Skin of body (tissue), 2 donors: ENCODE results near the gene NCF2. TPM values are rescaled to one million over a fixed set of nuclear protein-coding genes. Genes with fewer than 3 reads are reported as not detected.
A peak's percentile ranks its signal among the peaks of the same experiment; 100 is the strongest.
"Not testable (repeated sequence)": the region's sequence is repeated elsewhere in the genome, so short reads cannot be mapped to it uniquely, and the experiment has no call there.

Experiments used
- DNase-seq: peaks from one replicate; lab custom pipeline; 2025; lab: John Stamatoyannopoulos, UW
- total RNA-seq: library from RNA; depleted of rRNA; stranded (reverse); fragments of >200 nt; gene quantifications from one replicate; pipeline ENCODE4 v1.2.3, GENCODE V29; 2014

The NCF2 gene
- total RNA-seq, result 19.1 TPM

- DNase-seq, result no peak
Observed at GRCh38 chr1:183590244-183591191, at the start of gene NCF2. NCF2 (minus strand) TSS chr1:183590459; CDS start chr1:183590329, 130 bp downstream.

GRCh38 chr1:183638649-183639387 lies 48.6 kb upstream of the NCF2 start:
- DNase-seq, result no peak

GRCh38 chr1:183636783-183637182 lies 46.5 kb upstream of the NCF2 start:
- no peak for DNase-seq

GRCh38 chr1:183636334-183636682 lies 46.0 kb upstream of the NCF2 start:
- DNase-seq, result no peak

GRCh38 chr1:183635606-183636333 lies 45.5 kb upstream of the NCF2 start, which contains the start of gene ARPC5:
ARPC5 (minus strand) TSS chr1:183635783; CDS start chr1:183635659, 124 bp downstream.
- DNase-seq, result peak; percentile 97

GRCh38 chr1:183635099-183635605 lies 44.9 kb upstream of the NCF2 start:
- no peak for DNase-seq

- no peak for DNase-seq
Observed at GRCh38 chr1:183634429-183635065, 44.3 kb upstream of the NCF2 start.

- DNase-seq, result peak; percentile 61
Observed at GRCh38 chr1:183633676-183634343, 43.6 kb upstream of the NCF2 start.

- DNase-seq, result no peak
Observed at GRCh38 chr1:183632964-183633363, 42.7 kb upstream of the NCF2 start.

- DNase-seq, result no peak
Observed at GRCh38 chr1:183632114-183632513, 41.9 kb upstream of the NCF2 start.

GRCh38 chr1:183630748-183631147 lies 40.5 kb upstream of the NCF2 start:
- DNase-seq, result no peak

- DNase-seq, result no peak
Observed at GRCh38 chr1:183628537-183628936, 38.3 kb upstream of the NCF2 start.

GRCh38 chr1:183626236-183626635 lies 36.0 kb upstream of the NCF2 start:
- DNase-seq, result not testable (repeated sequence)

GRCh38 chr1:183622884-183623785 lies 32.9 kb upstream of the NCF2 start:
- peak; percentile 33 for DNase-seq

GRCh38 chr1:183622013-183622412 lies 31.8 kb upstream of the NCF2 start:
- no peak for DNase-seq

- DNase-seq, result no peak
Observed at GRCh38 chr1:183620311-183620710, 30.1 kb upstream of the NCF2 start.

GRCh38 chr1:183619781-183620180 lies 29.5 kb upstream of the NCF2 start:
- DNase-seq, result no peak

- not testable (repeated sequence) for DNase-seq
Observed at GRCh38 chr1:183618202-183618601, 27.9 kb upstream of the NCF2 start.

- not testable (repeated sequence) for DNase-seq
Observed at GRCh38 chr1:183612975-183613374, 22.7 kb upstream of the NCF2 start.
